Liver (tissue), 3 donors: ENCODE data around the gene KIF26A.

Source experiments
- ATF3 ChIP-seq: IDR thresholded peaks from 2 replicates; pipeline ENCODE4 v1.6.1; 2016; ENCODE audit warnings: antibody characterized with exemption
- CTCF ChIP-seq: fragments of 150-350 bp; IDR thresholded peaks from 2 replicates; pipeline ENCODE4 v1.5.1; 2017; ENCODE audit warnings: improper control_type of control experiment, low read depth, low read length; ENCODE audit not compliant: missing input control
- FOXA1 ChIP-seq: IDR thresholded peaks from 2 replicates; pipeline ENCODE4 v1.6.1; 2016; ENCODE audit warnings: antibody characterized with exemption
- FOXA2 ChIP-seq: IDR thresholded peaks from 2 replicates; pipeline ENCODE4 v1.6.1; 2016; ENCODE audit warnings: antibody characterized with exemption
- GABPA ChIP-seq, 2 donors: IDR thresholded peaks in 1 of 2; conservative IDR thresholded peaks in 1 of 2; 2 replicates each; pipeline ENCODE4 v1.6.1; 2016; ENCODE audit warnings: antibody characterized with exemption in 2 of 2, mild to moderate bottlenecking in 1 of 2, moderate library complexity in 1 of 2
- HNF4G ChIP-seq: IDR thresholded peaks from 2 replicates; pipeline ENCODE4 v1.6.1; 2016; ENCODE audit warnings: antibody characterized with exemption
- JUND ChIP-seq, 2 donors: IDR thresholded peaks; 2 replicates each; pipeline ENCODE4 v1.6.1; 2016; ENCODE audit warnings: antibody characterized with exemption in 2 of 2
- MAX ChIP-seq: IDR thresholded peaks from 2 replicates; pipeline ENCODE4 v1.6.1; 2016; ENCODE audit warnings: antibody characterized with exemption
- RAD21 ChIP-seq, 2 donors: IDR thresholded peaks; 2 replicates each; pipeline ENCODE4 v1.6.1; 2016; ENCODE audit warnings: antibody characterized with exemption in 2 of 2, mild to moderate bottlenecking in 2 of 2
- REST ChIP-seq: IDR thresholded peaks from 2 replicates; pipeline ENCODE4 v1.6.1; 2016; ENCODE audit warnings: antibody characterized with exemption, mild to moderate bottlenecking
- SP1 ChIP-seq: IDR thresholded peaks from 2 replicates; pipeline ENCODE4 v1.6.1; 2018; ENCODE audit warnings: antibody characterized with exemption, mild to moderate bottlenecking
- TAF1 ChIP-seq: conservative IDR thresholded peaks from 2 replicates; pipeline ENCODE4 v1.6.1; 2016; ENCODE audit warnings: antibody characterized with exemption, mild to moderate bottlenecking
- YY1 ChIP-seq: IDR thresholded peaks from 2 replicates; pipeline ENCODE4 v1.6.1; 2016; ENCODE audit warnings: antibody characterized with exemption, mild to moderate bottlenecking
- ZBTB33 ChIP-seq: IDR thresholded peaks from 2 replicates; pipeline ENCODE4 v1.6.1; 2016; ENCODE audit warnings: antibody characterized with exemption
- donor health status: healthy.
- donor health status: healthy.

- TF ChIP-seq REST (no peak), CTCF (no peak), RAD21 (IDR thresholded peaks at IDR 0.05) (no peak), YY1 (no peak), JUND (IDR thresholded peaks at IDR 0.05) (no peak), TAF1 (no peak), FOXA1 (no peak), GABPA (IDR thresholded peaks at IDR 0.05 in 1 of 2, conservative IDR thresholded peaks at IDR 0.05 in 1 of 2) (no peak), ATF3 (no peak), HNF4G (no peak), FOXA2 (no peak), MAX (no peak), SP1 (no peak), ZBTB33 (no peak)
These were observed 22.1 kb upstream of the KIF26A start for GRCh38 chr14:104116288-104116755.
